HepG2 (cell line): Measurements from ENCODE around the gene OR4E2. TPM values are rescaled to one million over a fixed set of nuclear protein-coding genes. Genes with fewer than 3 reads are reported as not detected.

Experiments
- ATAC-seq: fragments of 200-7000 bp; cut with Tn5 transposase; 3 replicates; pipeline ENCODE4 v1.9.1; 2020; ENCODE audit warnings: mild to moderate bottlenecking, moderate library complexity
- BruUV-seq: library from RNA; stranded (reverse); fragments of 400-500 nt; replicated peaks from 2 replicates; lab custom pipeline; 2021; lab: Mats Ljungman, UMichigan
- CTCF ChIA-PET: fragments of 300-600 bp; formaldehyde crosslinking; extraction: SDS; loops from one replicate; lab custom pipeline; 2021; ENCODE audit warnings: low total read pairs, inconsistent platforms, low intra/inter-chr PET ratio; lab: Yijun Ruan, JAX
- POLR2A ChIA-PET: fragments of 350-600 bp; sonication (Branson Sonifier 250); formaldehyde crosslinking; loops from one replicate; lab custom pipeline; 2020; ENCODE audit warnings: antibody characterized with exemption, inconsistent platforms; lab: Yijun Ruan, JAX
- DNase-seq: peaks from one replicate; pipeline ENCODE4 v3.0.0-alpha.2; 2015; ENCODE audit warnings: low spot score
- FAIRE-seq: peaks from 3 replicates; lab custom pipeline; 2011; peaks lifted over from hg19 to GRCh38; lab: Jason Lieb, UNC
- H2AFZ ChIP-seq: one replicate; pipeline ENCODE4 v1.6.1; 2011; ENCODE audit warnings: low read length, inconsistent platforms
- H3K27ac ChIP-seq: fragments of 300-600 bp; 3 replicates; pipeline ENCODE4 v1.8.0; 2011; ENCODE audit warnings: mixed run types, mild to moderate bottlenecking, mixed read lengths, low read length, inconsistent platforms; ENCODE audit not compliant: insufficient read depth; ENCODE audit errors: extremely low read length
- H3K27me3 ChIP-seq, 2 experiments: fragments of 200-600 bp in 1 of 2; 2 replicates in 1 of 2; 3 replicates in 1 of 2; pipeline versions ENCODE4 v1.6.0 to v1.8.0; 2011; ENCODE audit warnings: low read length in 2 of 2, mild to moderate bottlenecking in 2 of 2, moderate library complexity in 2 of 2, inconsistent platforms in 1 of 2; ENCODE audit not compliant: insufficient read depth in 2 of 2, control insufficient read depth in 1 of 2
- H3K36me3 ChIP-seq, 2 experiments: fragments of 200-600 bp in 1 of 2; replicated peaks in 1 of 2; 2 replicates in 1 of 2; 3 replicates in 1 of 2; pipeline versions ENCODE4 v1.5.1 to v1.8.0; 2011; ENCODE audit warnings: low read length in 2 of 2, inconsistent platforms in 1 of 2; ENCODE audit not compliant: insufficient read depth in 2 of 2, control insufficient read depth in 1 of 2
- H3K4me1 ChIP-seq: 2 replicates; pipeline ENCODE4 v1.5.1; 2012; ENCODE audit warnings: low read length, inconsistent platforms; ENCODE audit not compliant: insufficient read depth
- H3K4me2 ChIP-seq: 2 replicates; pipeline ENCODE4 v1.6.0; 2011; ENCODE audit warnings: low read depth, low read length, inconsistent platforms
- H3K4me3 ChIP-seq, 3 experiments: fragments of 200-600 bp in 1 of 3; sonication (generic), shearing (Covaris generic) in 1 of 3; replicated peaks in 1 of 3; 2 replicates each; pipeline ENCODE4 v1.5.1; 2011 to 2016; ENCODE audit warnings: low read length in 3 of 3, inconsistent platforms in 2 of 3, low read depth in 2 of 3, mild to moderate bottlenecking in 2 of 3, control low read depth in 1 of 3, mixed read lengths in 1 of 3; ENCODE audit not compliant: insufficient read depth in 1 of 3
- H3K79me2 ChIP-seq: one replicate; pipeline ENCODE4 v1.6.1; 2011; ENCODE audit warnings: low read length, inconsistent platforms; ENCODE audit not compliant: insufficient read depth
- H3K9ac ChIP-seq: 2 replicates; pipeline ENCODE4 v1.6.0; 2011; ENCODE audit warnings: mild to moderate bottlenecking, low read depth, low read length, inconsistent platforms; ENCODE audit not compliant: insufficient read depth
- H3K9me3 ChIP-seq: 2 replicates; pipeline ENCODE4 v1.5.1; 2012; ENCODE audit warnings: mild to moderate bottlenecking, low read length
- H4K20me1 ChIP-seq: 2 replicates; pipeline ENCODE4 v1.6.0; 2011; ENCODE audit warnings: inconsistent platforms, mild to moderate bottlenecking, low read length, moderate library complexity; ENCODE audit not compliant: insufficient read depth
- ARHGAP35 ChIP-seq: sonication (generic); formaldehyde crosslinking; IDR thresholded peaks from 2 replicates; pipeline ENCODE4 v1.9.0; 2022; ENCODE audit warnings: mild to moderate bottlenecking, inconsistent platforms, moderate library complexity, missing genetic modification reagents, borderline replicate concordance
- CHCHD3 ChIP-seq: sonication (generic); formaldehyde crosslinking; IDR thresholded peaks from 2 replicates; pipeline ENCODE4 v1.8.0; 2022; ENCODE audit warnings: mild to moderate bottlenecking, missing genetic modification reagents, moderate library complexity
- HES4 ChIP-seq: sonication (generic); formaldehyde crosslinking; IDR thresholded peaks from 2 replicates; pipeline ENCODE4 v1.9.0; 2021; ENCODE audit warnings: mild to moderate bottlenecking, missing genetic modification reagents, borderline replicate concordance
- HOXA7 ChIP-seq: sonication (generic); formaldehyde crosslinking; IDR thresholded peaks from 2 replicates; pipeline ENCODE4 v1.8.1; 2022; ENCODE audit warnings: mild to moderate bottlenecking, missing genetic modification reagents, moderate library complexity
- JARID2 ChIP-seq: sonication (generic); formaldehyde crosslinking; IDR thresholded peaks from 2 replicates; pipeline ENCODE4 v1.8.1; 2023; ENCODE audit warnings: missing genetic modification reagents, inconsistent platforms; ENCODE audit not compliant: insufficient replicate concordance
- SAP130 ChIP-seq: IDR thresholded peaks from 2 replicates; pipeline ENCODE4 v1.6.1; 2016; ENCODE audit warnings: low read depth
- SNAPC2 ChIP-seq: sonication (generic); formaldehyde crosslinking; IDR thresholded peaks from 2 replicates; pipeline ENCODE4 v1.8.1; 2022; ENCODE audit warnings: mild to moderate bottlenecking, missing genetic modification reagents
- ZBTB7B ChIP-seq: sonication (generic); formaldehyde crosslinking; IDR thresholded peaks from 2 replicates; pipeline ENCODE4 v1.4.0; 2020; ENCODE audit warnings: missing genetic modification reagents
- ZFY ChIP-seq: sonication (generic); formaldehyde crosslinking; IDR thresholded peaks from 2 replicates; pipeline ENCODE4 v1.4.0; 2020; ENCODE audit warnings: missing genetic modification reagents
- ZNF121 ChIP-seq: sonication (generic); formaldehyde crosslinking; IDR thresholded peaks from 2 replicates; pipeline ENCODE4 v1.5.0; 2020; ENCODE audit warnings: mild to moderate bottlenecking, missing genetic modification reagents
- ZNF441 ChIP-seq: sonication (generic); formaldehyde crosslinking; IDR thresholded peaks from 2 replicates; pipeline ENCODE4 v1.7.0; 2021; ENCODE audit warnings: missing genetic modification reagents, borderline replicate concordance
- ZNF468 ChIP-seq: sonication (generic); formaldehyde crosslinking; IDR thresholded peaks from 2 replicates; pipeline ENCODE4 v1.8.0; 2022; ENCODE audit warnings: mild to moderate bottlenecking, moderate library complexity, missing genetic modification reagents
- ZNF549 ChIP-seq: sonication (generic); formaldehyde crosslinking; IDR thresholded peaks from 2 replicates; pipeline ENCODE4 v1.5.0; 2020; ENCODE audit warnings: missing genetic modification reagents
- WGBS: methylation state at CpG from one replicate; pipeline ENCODE4 v1.1.6; 2017; ENCODE audit warnings: low lambda C conversion rate; 5-methylcytosine and 5-hydroxymethylcytosine counted together
- in situ Hi-C: cut with HindIII; loops from 2 replicates; pipeline ENCODE4 v1.10.0; 2017; ENCODE audit warnings: low pct_unique_long_range_greater_than_20kb; ENCODE audit not compliant: extremely low pct_ligation_motif_present
- intact Hi-C: fragments of 100-400 bp; cut with micrococcal nuclease; formaldehyde crosslinking; loops from one replicate; pipeline ENCODE4 v1.10.0; 2022; ENCODE audit not compliant: unreplicated experiment
- polyA plus RNA-seq, 8 experiments: library from polyadenylated mRNA; depleted of rRNA in 3 of 8; stranded (reverse) in 7 of 8; unstranded in 1 of 8; fragments of >200 nt; fragmentation: Illumina TruSeq in 4 of 8; extraction: Trizol in 4 of 8; gene quantifications; 2 replicates each; pipeline versions ENCODE4 v1.2.1 to v1.2.3, GENCODE V29; 2011 to 2016; ENCODE audit warnings: low read depth in 4 of 8, missing spikeins in 1 of 8, mixed read lengths in 1 of 8; ENCODE audit not compliant: insufficient read depth in 1 of 8
- total RNA-seq, 5 experiments: library from RNA; depleted of rRNA; stranded (reverse); fragments of >200 nt; fragmentation: Illumina TruSeq; extraction: Trizol; gene quantifications; 2 replicates each; pipeline ENCODE4 v1.2.3, GENCODE V29; 2016; ENCODE audit warnings: low read depth in 1 of 5
- TF ChIP-seq, protein P1 (sequence below): fragments of 450-650 bp; IDR thresholded peaks from 2 replicates; pipeline ENCODE4 v1.6.1; 2016
- TF ChIP-seq, protein P2 (sequence below): sonication (generic); formaldehyde crosslinking; IDR thresholded peaks from 2 replicates; pipeline ENCODE4 v1.4.0; 2020; ENCODE audit warnings: missing genetic modification reagents, borderline replicate concordance
- TF ChIP-seq, protein P3 (sequence below): sonication (generic); formaldehyde crosslinking; IDR thresholded peaks from 2 replicates; pipeline ENCODE4 v1.9.0; 2021; ENCODE audit warnings: missing genetic modification reagents, borderline replicate concordance
- TF ChIP-seq, protein P4 (sequence below): IDR thresholded peaks from 2 replicates; pipeline ENCODE4 v1.6.1; 2018; ENCODE audit warnings: missing genetic modification reagents

OR4E2 gene
- total and polyA plus RNA-seq, 2 of the 13 experiments (the other 11 are each of a cell fraction or from before 2014, with no cell fraction given), result not detected

DNA sequence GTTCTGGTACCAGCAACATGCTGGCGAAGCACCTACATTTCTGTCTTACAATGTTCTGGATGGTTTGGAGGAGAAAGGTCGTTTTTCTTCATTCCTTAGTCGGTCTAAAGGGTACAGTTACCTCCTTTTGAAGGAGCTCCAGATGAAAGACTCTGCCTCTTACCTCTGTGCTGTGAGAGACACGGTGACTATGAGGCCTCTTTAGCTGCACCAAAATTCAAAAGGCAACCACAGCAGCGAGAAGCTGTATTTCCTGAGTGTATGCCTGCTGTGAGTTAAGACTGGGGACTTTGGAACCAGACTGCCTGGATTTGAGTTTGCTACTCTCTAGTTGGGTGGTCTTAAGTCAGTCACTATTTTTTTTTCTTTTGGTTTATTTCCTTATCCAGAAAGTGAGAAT lies 10.2 kb upstream of the OR4E2 start:
- 12% methylated on average over 5 of the region's 5 CpGs for WGBS
- no TSS peak for BruUV-seq
- no peak for FAIRE-seq
- CTCF ChIA-PET, result no interaction called here
- Histone ChIP-seq H3K9ac (no peak overlapping the region), H4K20me1 (no peaks in the 10 kb centered on the region), H3K36me3 (no peaks in the 10 kb centered on the region), H3K4me1 (no peaks in the 10 kb centered on the region), H3K27me3 (peaks cover 0 to 8% of the 10 kb centered on the region in 2 experiments; a peak in 2 of 5 replicates), H3K4me2 (no peak overlapping the region), H3K9me3 (no peaks in the 10 kb centered on the region), H3K79me2 (no peaks in the 10 kb centered on the region), H2AFZ (no peak overlapping the region), H3K4me3 (no peak overlapping the region), H3K27ac (no peak overlapping the region)
- DNase-seq, result no peak
- intact Hi-C loops, result no loop called here
- no peak; the same call in 2 of the 3 replicates for ATAC-seq
- POLR2A ChIA-PET, result no interaction called here
- in situ Hi-C loops, result no loop called here
- TF ChIP-seq ZNF468 (CRISPR knock-in tag) (no peak), ARHGAP35 (no peak), ZNF549 (CRISPR knock-in tag) (no peak), ZNF441 (CRISPR knock-in tag) (no peak), HOXA7 (CRISPR knock-in tag) (no peak), SNAPC2 (CRISPR knock-in tag) (no peak), CHCHD3 (CRISPR knock-in tag) (no peak), HES4 (CRISPR knock-in tag) (no peak), SAP130 (CRISPR knock-in tag) (no peak), JARID2 (CRISPR knock-in tag) (no peak), ZNF121 (CRISPR knock-in tag) (no peak), ZFY (no peak), ZBTB7B (CRISPR knock-in tag) (no peak)
- TF ChIP-seq, protein P1, sequence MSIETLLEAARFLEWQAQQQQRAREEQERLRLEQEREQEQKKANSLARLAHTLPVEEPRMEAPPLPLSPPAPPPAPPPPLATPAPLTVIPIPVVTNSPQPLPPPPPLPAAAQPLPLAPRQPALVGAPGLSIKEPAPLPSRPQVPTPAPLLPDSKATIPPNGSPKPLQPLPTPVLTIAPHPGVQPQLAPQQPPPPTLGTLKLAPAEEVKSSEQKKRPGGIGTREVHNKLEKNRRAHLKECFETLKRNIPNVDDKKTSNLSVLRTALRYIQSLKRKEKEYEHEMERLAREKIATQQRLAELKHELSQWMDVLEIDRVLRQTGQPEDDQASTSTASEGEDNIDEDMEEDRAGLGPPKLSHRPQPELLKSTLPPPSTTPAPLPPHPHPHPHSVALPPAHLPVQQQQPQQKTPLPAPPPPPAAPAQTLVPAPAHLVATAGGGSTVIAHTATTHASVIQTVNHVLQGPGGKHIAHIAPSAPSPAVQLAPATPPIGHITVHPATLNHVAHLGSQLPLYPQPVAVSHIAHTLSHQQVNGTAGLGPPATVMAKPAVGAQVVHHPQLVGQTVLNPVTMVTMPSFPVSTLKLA, result no peak
- TF ChIP-seq, protein P2, sequence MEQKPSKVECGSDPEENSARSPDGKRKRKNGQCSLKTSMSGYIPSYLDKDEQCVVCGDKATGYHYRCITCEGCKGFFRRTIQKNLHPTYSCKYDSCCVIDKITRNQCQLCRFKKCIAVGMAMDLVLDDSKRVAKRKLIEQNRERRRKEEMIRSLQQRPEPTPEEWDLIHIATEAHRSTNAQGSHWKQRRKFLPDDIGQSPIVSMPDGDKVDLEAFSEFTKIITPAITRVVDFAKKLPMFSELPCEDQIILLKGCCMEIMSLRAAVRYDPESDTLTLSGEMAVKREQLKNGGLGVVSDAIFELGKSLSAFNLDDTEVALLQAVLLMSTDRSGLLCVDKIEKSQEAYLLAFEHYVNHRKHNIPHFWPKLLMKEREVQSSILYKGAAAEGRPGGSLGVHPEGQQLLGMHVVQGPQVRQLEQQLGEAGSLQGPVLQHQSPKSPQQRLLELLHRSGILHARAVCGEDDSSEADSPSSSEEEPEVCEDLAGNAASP (CRISPR knock-in tag), result no peak
- TF ChIP-seq, protein P3, sequence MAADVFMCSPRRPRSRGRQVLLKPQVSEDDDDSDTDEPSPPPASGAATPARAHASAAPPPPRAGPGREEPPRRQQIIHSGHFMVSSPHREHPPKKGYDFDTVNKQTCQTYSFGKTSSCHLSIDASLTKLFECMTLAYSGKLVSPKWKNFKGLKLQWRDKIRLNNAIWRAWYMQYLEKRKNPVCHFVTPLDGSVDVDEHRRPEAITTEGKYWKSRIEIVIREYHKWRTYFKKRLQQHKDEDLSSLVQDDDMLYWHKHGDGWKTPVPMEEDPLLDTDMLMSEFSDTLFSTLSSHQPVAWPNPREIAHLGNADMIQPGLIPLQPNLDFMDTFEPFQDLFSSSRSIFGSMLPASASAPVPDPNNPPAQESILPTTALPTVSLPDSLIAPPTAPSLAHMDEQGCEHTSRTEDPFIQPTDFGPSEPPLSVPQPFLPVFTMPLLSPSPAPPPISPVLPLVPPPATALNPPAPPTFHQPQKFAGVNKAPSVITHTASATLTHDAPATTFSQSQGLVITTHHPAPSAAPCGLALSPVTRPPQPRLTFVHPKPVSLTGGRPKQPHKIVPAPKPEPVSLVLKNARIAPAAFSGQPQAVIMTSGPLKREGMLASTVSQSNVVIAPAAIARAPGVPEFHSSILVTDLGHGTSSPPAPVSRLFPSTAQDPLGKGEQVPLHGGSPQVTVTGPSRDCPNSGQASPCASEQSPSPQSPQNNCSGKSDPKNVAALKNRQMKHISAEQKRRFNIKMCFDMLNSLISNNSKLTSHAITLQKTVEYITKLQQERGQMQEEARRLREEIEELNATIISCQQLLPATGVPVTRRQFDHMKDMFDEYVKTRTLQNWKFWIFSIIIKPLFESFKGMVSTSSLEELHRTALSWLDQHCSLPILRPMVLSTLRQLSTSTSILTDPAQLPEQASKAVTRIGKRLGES (CRISPR knock-in tag), result no peak
- TF ChIP-seq, protein P4, sequence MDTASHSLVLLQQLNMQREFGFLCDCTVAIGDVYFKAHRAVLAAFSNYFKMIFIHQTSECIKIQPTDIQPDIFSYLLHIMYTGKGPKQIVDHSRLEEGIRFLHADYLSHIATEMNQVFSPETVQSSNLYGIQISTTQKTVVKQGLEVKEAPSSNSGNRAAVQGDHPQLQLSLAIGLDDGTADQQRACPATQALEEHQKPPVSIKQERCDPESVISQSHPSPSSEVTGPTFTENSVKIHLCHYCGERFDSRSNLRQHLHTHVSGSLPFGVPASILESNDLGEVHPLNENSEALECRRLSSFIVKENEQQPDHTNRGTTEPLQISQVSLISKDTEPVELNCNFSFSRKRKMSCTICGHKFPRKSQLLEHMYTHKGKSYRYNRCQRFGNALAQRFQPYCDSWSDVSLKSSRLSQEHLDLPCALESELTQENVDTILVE, result no peak
